NCI-H1436 treated with DMSO at 0.1 percent for 48 hours (cell line): ENCODE measurements around the gene ABCG1.
"Not testable (repeated sequence)": the region's sequence is repeated elsewhere in the genome, so short reads cannot be mapped to it uniquely, and the experiment has no call there.

Experiments
- DNase-seq: peaks from one replicate; lab custom pipeline; 2025; lab: John Stamatoyannopoulos, UW

ABCG1 gene

GRCh38 chr21:42218836-42219605 lies at the start of gene ABCG1:
TSS of gene ABCG1 (plus strand) at chr21:42219140. CDS start at chr21:42219263, 123 bp downstream.
- no peak for DNase-seq

GRCh38 chr21:42169758-42170157 lies 49.2 kb upstream of the ABCG1 start:
- no peak for DNase-seq

GRCh38 chr21:42171091-42172053 lies 47.6 kb upstream of the ABCG1 start:
- DNase-seq = no peak

GRCh38 chr21:42172596-42173483 lies 46.1 kb upstream of the ABCG1 start:
- no peak for DNase-seq

GRCh38 chr21:42174173-42174572 lies 44.8 kb upstream of the ABCG1 start:
- DNase-seq = no peak

- no peak for DNase-seq
These were observed 43.7 kb upstream of the ABCG1 start for GRCh38 chr21:42175110-42175710.

GRCh38 chr21:42176859-42177258 lies 42.1 kb upstream of the ABCG1 start:
- DNase-seq = no peak

GRCh38 chr21:42179316-42179715 lies 39.6 kb upstream of the ABCG1 start:
- no peak for DNase-seq

GRCh38 chr21:42180001-42180400 lies 38.9 kb upstream of the ABCG1 start:
- not testable (repeated sequence) for DNase-seq

- DNase-seq = no peak
These were observed 36.1 kb upstream of the ABCG1 start for GRCh38 chr21:42182713-42183371.

- no peak for DNase-seq
These were observed 35.3 kb upstream of the ABCG1 start for GRCh38 chr21:42183374-42184266.

GRCh38 chr21:42186591-42186990 lies 32.3 kb upstream of the ABCG1 start:
- no peak for DNase-seq

GRCh38 chr21:42187976-42188653 lies 30.8 kb upstream of the ABCG1 start:
- DNase-seq = no peak

- no peak for DNase-seq
These were observed 30.3 kb upstream of the ABCG1 start for GRCh38 chr21:42188663-42189062.

- no peak for DNase-seq
These were observed 29.5 kb upstream of the ABCG1 start for GRCh38 chr21:42189431-42189830.

GRCh38 chr21:42189860-42190485 lies 29.0 kb upstream of the ABCG1 start:
- no peak for DNase-seq

GRCh38 chr21:42190486-42190863 lies 28.5 kb upstream of the ABCG1 start:
- DNase-seq = no peak

GRCh38 chr21:42191064-42191463 lies 27.9 kb upstream of the ABCG1 start:
- DNase-seq = no peak
